H9 (cell line): ENCODE data around the gene LINGO3. TPM values are rescaled to one million over a fixed set of nuclear protein-coding genes. Genes with fewer than 3 reads are reported as not detected.

Source experiments
- DNase-seq: peaks from one replicate; pipeline ENCODE4 v3.0.0-alpha.2; 2017
- H2AFZ ChIP-seq: one replicate; pipeline ENCODE4 v1.6.1; 2013; ENCODE audit warnings: mild to moderate bottlenecking, low read length, control low read depth, moderate library complexity
- H2AK5ac ChIP-seq: 2 replicates; pipeline ENCODE4 v1.6.1; 2013; ENCODE audit warnings: low read length, control low read depth, mixed read lengths; ENCODE audit not compliant: insufficient read length
- H2BK120ac ChIP-seq: one replicate; pipeline ENCODE4 v1.6.1; 2013; ENCODE audit warnings: low read depth, mild to moderate bottlenecking, low read length, control low read depth, inconsistent platforms; ENCODE audit not compliant: poor library complexity, severe bottlenecking
- H2BK12ac ChIP-seq: 2 replicates; pipeline ENCODE4 v1.6.1; 2013; ENCODE audit warnings: low read length, control low read depth, mixed read lengths, low read depth; ENCODE audit not compliant: insufficient read length
- H2BK15ac ChIP-seq: 2 replicates; pipeline ENCODE4 v1.6.1; 2013; ENCODE audit warnings: low read depth, low read length, control low read depth
- H2BK20ac ChIP-seq: one replicate; pipeline ENCODE4 v1.6.1; 2013; ENCODE audit warnings: low read depth, mild to moderate bottlenecking, low read length, control low read depth, inconsistent platforms; ENCODE audit not compliant: poor library complexity, severe bottlenecking
- H2BK5ac ChIP-seq: 2 replicates; pipeline ENCODE4 v1.6.1; 2013; ENCODE audit warnings: low read length, control low read depth, mixed read lengths; ENCODE audit not compliant: insufficient read length
- H3K14ac ChIP-seq: 2 replicates; pipeline ENCODE4 v1.6.1; 2013; ENCODE audit warnings: low read length, control low read depth; ENCODE audit not compliant: insufficient read depth
- H3K18ac ChIP-seq: 2 replicates; pipeline ENCODE4 v1.6.1; 2013; ENCODE audit warnings: low read depth, mild to moderate bottlenecking, mixed read lengths, low read length, control low read depth; ENCODE audit not compliant: insufficient read length
- H3K23ac ChIP-seq: 2 replicates; pipeline ENCODE4 v1.6.1; 2013; ENCODE audit warnings: low read length, control low read depth, mixed read lengths, low read depth; ENCODE audit not compliant: insufficient read length
- H3K23me2 ChIP-seq: 2 replicates; pipeline ENCODE4 v1.6.1; 2013; ENCODE audit warnings: low read depth, mild to moderate bottlenecking, mixed read lengths, low read length, control low read depth; ENCODE audit not compliant: insufficient read length, poor library complexity, severe bottlenecking
- H3K27ac ChIP-seq: 2 replicates; pipeline ENCODE4 v1.5.1; 2013; ENCODE audit warnings: low read length, control low read depth, mixed read lengths, low read depth; ENCODE audit not compliant: insufficient read length
- H3K27me3 ChIP-seq: 2 replicates; pipeline ENCODE4 v1.6.1; 2013; ENCODE audit warnings: low read length, control low read depth, inconsistent platforms; ENCODE audit not compliant: insufficient read depth
- H3K4ac ChIP-seq: 2 replicates; pipeline ENCODE4 v1.6.1; 2013; ENCODE audit warnings: low read depth, mild to moderate bottlenecking, control low read depth, inconsistent platforms, low read length, moderate library complexity
- H3K4me1 ChIP-seq: 2 replicates; pipeline ENCODE4 v1.6.1; 2013; ENCODE audit warnings: low read length, control low read depth, inconsistent platforms; ENCODE audit not compliant: insufficient read depth
- H3K4me2 ChIP-seq: 2 replicates; pipeline ENCODE4 v1.6.1; 2013; ENCODE audit warnings: low read length, control low read depth, mixed read lengths; ENCODE audit not compliant: insufficient read length, insufficient read depth
- H3K56ac ChIP-seq: 2 replicates; pipeline ENCODE4 v1.6.1; 2013; ENCODE audit warnings: low read depth, mild to moderate bottlenecking, mixed read lengths, low read length, control low read depth; ENCODE audit not compliant: insufficient read length
- H3K79me1 ChIP-seq: 2 replicates; pipeline ENCODE4 v1.6.1; 2013; ENCODE audit warnings: low read depth, mild to moderate bottlenecking, moderate library complexity, low read length, control low read depth, inconsistent platforms; ENCODE audit not compliant: insufficient read depth, poor library complexity, severe bottlenecking
- H3K79me2 ChIP-seq: 2 replicates; pipeline ENCODE4 v1.6.1; 2013; ENCODE audit warnings: low read length, control low read depth, inconsistent platforms; ENCODE audit not compliant: insufficient read depth
- H3K9ac ChIP-seq: 2 replicates; pipeline ENCODE4 v1.6.1; 2013; ENCODE audit warnings: low read length, control low read depth, mixed read lengths; ENCODE audit not compliant: insufficient read length; ENCODE audit errors: extremely low read depth
- H3K9me3 ChIP-seq: one replicate; pipeline ENCODE4 v1.6.1; 2013; ENCODE audit warnings: low read depth, low read length, inconsistent platforms; ENCODE audit not compliant: control insufficient read depth
- H3T11ph ChIP-seq: one replicate; pipeline ENCODE4 v1.6.1; 2013; ENCODE audit warnings: mild to moderate bottlenecking, low read length, control low read depth, inconsistent platforms
- H4K20me1 ChIP-seq: one replicate; pipeline ENCODE4 v1.6.1; 2013; ENCODE audit not compliant: control insufficient read depth, insufficient read length, insufficient read depth
- H4K5ac ChIP-seq: 2 replicates; pipeline ENCODE4 v1.6.1; 2013; ENCODE audit warnings: low read depth, mild to moderate bottlenecking, mixed read lengths, low read length, control low read depth; ENCODE audit not compliant: insufficient read length
- H4K8ac ChIP-seq: replicated peaks from 2 replicates; pipeline ENCODE4 v1.6.1; 2013; ENCODE audit warnings: low read length, control low read depth, mixed read lengths, low read depth; ENCODE audit not compliant: insufficient read length
- H4K91ac ChIP-seq: 2 replicates; pipeline ENCODE4 v1.6.1; 2013; ENCODE audit warnings: low read depth, mild to moderate bottlenecking, moderate library complexity, mixed read lengths, low read length, control low read depth; ENCODE audit not compliant: insufficient read length
- H3K27ac Mint-ChIP-seq, 3 experiments: 2 replicates in 2 of 3; 3 replicates in 1 of 3; pipeline ENCODE4 v1.8.0; 2020 to 2021; ENCODE audit warnings: mixed read lengths in 3 of 3, mild to moderate bottlenecking in 1 of 3, moderate library complexity in 1 of 3
- H3K27me3 Mint-ChIP-seq: 2 replicates; pipeline ENCODE4 v1.8.0; 2021; ENCODE audit warnings: low read depth, mild to moderate bottlenecking, moderate library complexity, mixed read lengths
- H3K36me3 Mint-ChIP-seq, 3 experiments: 2 replicates in 2 of 3; 3 replicates in 1 of 3; pipeline ENCODE4 v1.8.0; 2020 to 2021; ENCODE audit warnings: low read depth in 3 of 3, mixed read lengths in 3 of 3; ENCODE audit not compliant: insufficient read depth in 1 of 3
- H3K4me1 Mint-ChIP-seq, 2 experiments: 2 replicates each; pipeline ENCODE4 v1.8.0; 2020; ENCODE audit warnings: mixed read lengths in 2 of 2
- H3K4me3 Mint-ChIP-seq, 2 experiments: 2 replicates in 1 of 2; 3 replicates in 1 of 2; pipeline ENCODE4 v1.8.0; 2020 to 2021; ENCODE audit warnings: mild to moderate bottlenecking in 2 of 2, mixed read lengths in 2 of 2, moderate library complexity in 1 of 2
- H3K9me3 Mint-ChIP-seq, 2 experiments: 2 replicates in 1 of 2; 3 replicates in 1 of 2; pipeline ENCODE4 v1.8.0; 2020; ENCODE audit warnings: mild to moderate bottlenecking in 2 of 2, mixed read lengths in 2 of 2, moderate library complexity in 1 of 2
- WGBS: extraction: QIAGEN DNeasy Blood & Tissue Kit; methylation state at CpG from one replicate; pipeline ENCODE4 v1.1.7; 2013; ENCODE audit warnings: missing lambda C conversion rate, low lambda C conversion rate, mixed read lengths; ENCODE audit not compliant: insufficient read length; ENCODE audit errors: extremely low coverage; 5-methylcytosine and 5-hydroxymethylcytosine counted together
- total RNA-seq: library from RNA; stranded (reverse); gene quantifications from 2 replicates; pipeline ENCODE4 v1.2.1, GENCODE V29; 2021
- TF ChIP-seq, protein P1 (sequence below): fragments of 200-600 bp; sonication (generic); conservative IDR thresholded peaks from 3 replicates; pipeline ENCODE4 v1.8.0; 2021; ENCODE audit warnings: antibody characterized with exemption, mild to moderate bottlenecking

LINGO3 gene
- total RNA-seq, 1 experiment from 2014 or later: 0.28 TPM

DNA sequence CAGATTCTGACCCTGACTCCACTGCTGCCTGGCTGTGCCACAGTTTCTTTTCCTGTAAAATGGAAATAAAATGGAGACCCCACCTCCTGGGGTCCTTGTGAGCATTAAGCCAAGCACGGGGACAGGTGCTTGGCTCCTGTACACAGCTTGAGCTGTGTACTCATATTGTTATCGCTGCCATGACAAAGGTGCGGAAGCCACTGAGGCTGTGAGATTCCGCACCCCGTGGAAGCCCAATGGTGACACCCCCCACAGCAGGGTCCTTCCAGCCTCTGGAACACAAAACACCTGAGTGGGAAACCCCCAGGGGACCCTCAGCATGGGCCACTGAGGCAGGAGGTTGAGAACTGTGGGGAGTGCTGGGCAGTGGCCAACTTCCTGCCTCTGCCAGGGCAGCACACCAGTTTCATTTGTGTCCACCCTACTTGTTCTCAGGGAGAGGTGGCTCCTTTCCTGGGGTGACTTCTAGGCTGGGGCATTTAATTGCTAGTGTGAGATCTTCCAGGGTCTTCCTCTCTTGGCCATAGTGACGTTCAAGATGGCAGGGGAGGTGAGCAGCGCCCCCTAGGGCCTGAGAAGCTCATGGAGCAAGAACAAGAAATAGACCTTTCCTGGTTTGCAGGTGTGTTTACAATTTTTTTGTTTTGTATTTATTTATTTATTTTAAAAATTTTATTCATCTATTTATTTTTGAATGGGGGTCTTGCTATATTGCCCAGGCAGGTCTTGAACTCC lies 46.3 kb downstream of the LINGO3 start:
- no peaks in the 10 kb centered on the region for H3K9me3 ChIP-seq
- Mint-ChIP-seq H3K9me3 (no peaks in the 10 kb centered on the region), H3K4me1 (peaks cover 0 to 5% of the 10 kb centered on the region in 2 experiments; a peak in 1 of 4 replicates), H3K27ac (no peak overlapping the region), H3K27me3 (peaks cover 19% of the 10 kb centered on the region), H3K36me3 (no peaks in the 10 kb centered on the region), H3K4me3 (no peak overlapping the region)
- no peak for DNase-seq
- H3K14ac ChIP-seq: no peak overlapping the region
- no peak overlapping the region for H2BK15ac ChIP-seq
- no peak overlapping the region for H2AFZ ChIP-seq
- H3K27ac ChIP-seq: no peak overlapping the region
- no peak overlapping the region for H4K5ac ChIP-seq
- H3K23ac ChIP-seq: no peak overlapping the region
- no peak overlapping the region for H2AK5ac ChIP-seq
- no peak overlapping the region for H2BK12ac ChIP-seq
- H4K91ac ChIP-seq: no peak overlapping the region
- no peak overlapping the region for H2BK20ac ChIP-seq
- no peaks in the 10 kb centered on the region for H3K4me1 ChIP-seq
- no peak overlapping the region for H2BK120ac ChIP-seq
- WGBS: no CpG with 5 or more reads among the region's 7 CpGs
- H3K4me2 ChIP-seq: no peak overlapping the region
- H3K79me2 ChIP-seq: no peaks in the 10 kb centered on the region
- no peak overlapping the region for H3K56ac ChIP-seq
- H3K4ac ChIP-seq: no peak overlapping the region
- H3T11ph ChIP-seq: no peak overlapping the region
- H3K79me1 ChIP-seq: no peaks in the 10 kb centered on the region
- no peaks in the 10 kb centered on the region for H3K27me3 ChIP-seq
- no peak overlapping the region for H2BK5ac ChIP-seq
- no peak overlapping the region for H3K9ac ChIP-seq
- no peaks in the 10 kb centered on the region for H4K20me1 ChIP-seq
- no peaks in the 10 kb centered on the region for H3K23me2 ChIP-seq
- no peak overlapping the region for H4K8ac ChIP-seq
- H3K18ac ChIP-seq: no peak overlapping the region
- TF ChIP-seq, protein P1, sequence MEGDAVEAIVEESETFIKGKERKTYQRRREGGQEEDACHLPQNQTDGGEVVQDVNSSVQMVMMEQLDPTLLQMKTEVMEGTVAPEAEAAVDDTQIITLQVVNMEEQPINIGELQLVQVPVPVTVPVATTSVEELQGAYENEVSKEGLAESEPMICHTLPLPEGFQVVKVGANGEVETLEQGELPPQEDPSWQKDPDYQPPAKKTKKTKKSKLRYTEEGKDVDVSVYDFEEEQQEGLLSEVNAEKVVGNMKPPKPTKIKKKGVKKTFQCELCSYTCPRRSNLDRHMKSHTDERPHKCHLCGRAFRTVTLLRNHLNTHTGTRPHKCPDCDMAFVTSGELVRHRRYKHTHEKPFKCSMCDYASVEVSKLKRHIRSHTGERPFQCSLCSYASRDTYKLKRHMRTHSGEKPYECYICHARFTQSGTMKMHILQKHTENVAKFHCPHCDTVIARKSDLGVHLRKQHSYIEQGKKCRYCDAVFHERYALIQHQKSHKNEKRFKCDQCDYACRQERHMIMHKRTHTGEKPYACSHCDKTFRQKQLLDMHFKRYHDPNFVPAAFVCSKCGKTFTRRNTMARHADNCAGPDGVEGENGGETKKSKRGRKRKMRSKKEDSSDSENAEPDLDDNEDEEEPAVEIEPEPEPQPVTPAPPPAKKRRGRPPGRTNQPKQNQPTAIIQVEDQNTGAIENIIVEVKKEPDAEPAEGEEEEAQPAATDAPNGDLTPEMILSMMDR: peak; percentile 91
